Peyer's patch (tissue), 4 donors: ENCODE data around the gene SH3RF1.

ENCODE experiments used
- POLR2A ChIP-seq, 2 donors: fragments of 450-650 bp; IDR thresholded peaks; one replicate each; pipeline ENCODE4 v1.5.1; 2017; ENCODE audit warnings: antibody characterized with exemption in 2 of 2, mild to moderate bottlenecking in 2 of 2, moderate library complexity in 2 of 2
- TF ChIP-seq, protein P1 (sequence below), 6 experiments: fragments of 450-650 bp in 4 of 6; fragments of 200-600 bp in 2 of 6; sonication (generic) in 1 of 6; IDR thresholded peaks; one replicate each; pipeline ENCODE4 v1.5.1; 2017 to 2019; ENCODE audit warnings: antibody characterized with exemption in 6 of 6, mild to moderate bottlenecking in 3 of 6, moderate library complexity in 1 of 6

DNA sequence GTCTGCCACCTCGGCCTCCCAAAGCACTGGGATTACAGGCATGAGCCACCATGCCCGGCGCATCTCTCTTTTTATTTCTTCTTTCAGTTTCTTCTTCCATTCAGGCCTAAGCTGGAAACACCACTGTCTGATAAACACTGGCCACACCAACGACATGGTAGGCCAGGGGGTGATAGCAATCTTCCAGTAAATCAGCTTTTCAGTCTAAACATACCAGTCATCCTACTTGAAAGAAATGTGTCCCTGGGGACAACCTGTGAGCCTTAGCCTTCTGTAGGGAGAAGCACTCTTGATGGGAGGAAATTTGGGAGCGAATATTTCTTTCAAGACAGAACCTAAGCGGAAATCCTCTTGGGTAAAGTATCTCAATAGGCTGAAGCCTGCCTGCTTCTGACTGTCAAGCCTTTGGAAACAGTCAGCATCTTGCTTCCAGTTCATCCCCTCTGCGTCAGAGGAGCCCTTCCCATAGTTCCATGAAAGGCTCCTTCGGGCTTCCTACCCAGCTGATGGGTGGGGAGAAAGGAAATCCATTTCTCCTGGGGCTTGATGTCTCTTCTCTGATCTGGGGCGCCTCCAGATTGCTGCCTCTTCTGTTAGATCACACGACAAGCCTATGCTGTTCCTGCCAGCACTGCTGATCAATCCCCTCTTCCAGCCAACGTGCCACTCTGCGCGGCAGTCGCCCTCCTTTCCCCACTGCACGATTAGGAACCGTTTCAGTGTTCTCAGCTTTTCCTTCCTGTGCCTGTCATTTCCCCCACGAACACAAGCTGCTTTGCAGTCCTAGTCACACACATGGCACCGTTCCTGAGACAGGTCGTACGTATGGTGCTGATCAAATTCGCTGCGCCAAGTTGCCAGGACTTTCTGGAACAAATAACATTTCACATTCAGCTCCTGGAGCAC is 211.2 kb downstream of the SH3RF1 start:
- TF ChIP-seq, protein P1, sequence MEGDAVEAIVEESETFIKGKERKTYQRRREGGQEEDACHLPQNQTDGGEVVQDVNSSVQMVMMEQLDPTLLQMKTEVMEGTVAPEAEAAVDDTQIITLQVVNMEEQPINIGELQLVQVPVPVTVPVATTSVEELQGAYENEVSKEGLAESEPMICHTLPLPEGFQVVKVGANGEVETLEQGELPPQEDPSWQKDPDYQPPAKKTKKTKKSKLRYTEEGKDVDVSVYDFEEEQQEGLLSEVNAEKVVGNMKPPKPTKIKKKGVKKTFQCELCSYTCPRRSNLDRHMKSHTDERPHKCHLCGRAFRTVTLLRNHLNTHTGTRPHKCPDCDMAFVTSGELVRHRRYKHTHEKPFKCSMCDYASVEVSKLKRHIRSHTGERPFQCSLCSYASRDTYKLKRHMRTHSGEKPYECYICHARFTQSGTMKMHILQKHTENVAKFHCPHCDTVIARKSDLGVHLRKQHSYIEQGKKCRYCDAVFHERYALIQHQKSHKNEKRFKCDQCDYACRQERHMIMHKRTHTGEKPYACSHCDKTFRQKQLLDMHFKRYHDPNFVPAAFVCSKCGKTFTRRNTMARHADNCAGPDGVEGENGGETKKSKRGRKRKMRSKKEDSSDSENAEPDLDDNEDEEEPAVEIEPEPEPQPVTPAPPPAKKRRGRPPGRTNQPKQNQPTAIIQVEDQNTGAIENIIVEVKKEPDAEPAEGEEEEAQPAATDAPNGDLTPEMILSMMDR (IDR thresholded peaks at IDR 0.05) = no peak
- TF ChIP-seq POLR2A (IDR thresholded peaks at IDR 0.05) = no peak
